IPS-NIHi11 (cell line): ENCODE measurements around the gene FASTK.
"Not testable (repeated sequence)": the region's sequence is repeated elsewhere in the genome, so short reads cannot be mapped to it uniquely, and the experiment has no call there.

Source experiments
- DNase-seq: peaks from one replicate; pipeline ENCODE4 v3.0.0; 2012; ENCODE audit warnings: mixed read lengths, low spot score

The FASTK gene

GRCh38 chr7:151026771-151027727 is 53.6 kb downstream of the FASTK start:
- not testable (repeated sequence) for DNase-seq
